ENCODE results near the gene POLR1C. TPM values are rescaled to one million over a fixed set of nuclear protein-coding genes. Genes with fewer than 3 reads are reported as not detected.

POLR1C gene
- total RNA-seq, 2 donors from 2014 or later: 46.9 to 61.5 TPM

- DNase-seq (ENCODE audit: low spot score) (no peak), ATAC-seq (no peak)
- Mint-ChIP-seq H3K4me1 (ENCODE audit: low read depth in 2 of 2) (peaks cover 50 to 55% of the 10 kb centered on the region in 2 donors), H3K36me3 (no peaks in the 10 kb centered on the region), H3K27ac (no peak overlapping the region), H3K9me3 (no peaks in the 10 kb centered on the region), H3K27me3 (no peaks in the 10 kb centered on the region), H3K4me3 (no peak overlapping the region)
These were observed 35.2 kb upstream of the POLR1C start for GRCh38 chr6:43481591-43482236.

GRCh38 chr6:43488667-43489276 is 28.1 kb upstream of the POLR1C start:
- Mint-ChIP-seq H3K4me1 (ENCODE audit: low read depth in 2 of 2) (peaks cover 16 to 17% of the 10 kb centered on the region in 2 donors), H3K27me3 (no peaks in the 10 kb centered on the region), H3K36me3 (no peaks in the 10 kb centered on the region), H3K9me3 (no peaks in the 10 kb centered on the region), H3K27ac (no peak overlapping the region), H3K4me3 (no peak overlapping the region)
- ATAC-seq: no peak
- DNase-seq (ENCODE audit: low spot score): no peak

- ATAC-seq (no peak), DNase-seq (ENCODE audit: low spot score) (no peak)
- Mint-ChIP-seq H3K4me1 (ENCODE audit: low read depth in 2 of 2) (peaks cover 17 to 21% of the 10 kb centered on the region in 2 donors), H3K4me3 (no peak overlapping the region), H3K27me3 (no peaks in the 10 kb centered on the region), H3K9me3 (no peaks in the 10 kb centered on the region), H3K27ac (no peak overlapping the region), H3K36me3 (no peaks in the 10 kb centered on the region)
These were observed 27.4 kb upstream of the POLR1C start for GRCh38 chr6:43489277-43490072.

DNA sequence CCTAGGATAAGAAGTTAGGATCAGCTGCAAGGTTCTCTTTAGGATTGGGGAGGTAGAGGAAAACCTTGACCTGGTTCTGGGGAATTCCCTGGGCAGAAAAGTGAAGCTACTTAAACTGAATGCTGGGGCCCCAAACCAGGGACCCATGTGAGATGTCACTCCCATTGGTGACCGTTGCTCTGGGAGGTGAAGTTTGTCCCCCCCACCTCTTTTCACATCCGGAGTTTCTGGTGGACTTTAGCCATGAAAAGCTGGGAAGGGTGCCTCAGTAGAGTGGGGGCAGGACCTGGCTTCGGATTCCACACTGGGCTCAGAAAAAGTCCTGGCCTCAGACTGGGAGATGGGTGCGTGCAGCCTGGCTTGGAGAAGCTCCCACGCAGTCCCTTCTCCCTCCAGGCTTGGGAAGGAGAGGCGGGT is 26.4 kb upstream of the POLR1C start:
- ATAC-seq (no peak), DNase-seq (ENCODE audit: low spot score) (no peak)
- Mint-ChIP-seq H3K36me3 (no peaks in the 10 kb centered on the region), H3K4me3 (no peak overlapping the region), H3K9me3 (no peaks in the 10 kb centered on the region), H3K27ac (no peak overlapping the region), H3K27me3 (no peaks in the 10 kb centered on the region), H3K4me1 (ENCODE audit: low read depth in 2 of 2) (peaks cover 18 to 26% of the 10 kb centered on the region in 2 donors)

- no peaks in the 10 kb centered on the region for H3K27me3 Mint-ChIP-seq
- peaks cover 22 to 29% of the 10 kb centered on the region in 2 donors for H3K4me1 Mint-ChIP-seq (ENCODE audit: low read depth in 2 of 2)
- no peak overlapping the region for H3K4me3 Mint-ChIP-seq
- DNase-seq (ENCODE audit: low spot score) (no peak), ATAC-seq (no peak)
- H3K9me3 Mint-ChIP-seq: no peaks in the 10 kb centered on the region
- H3K27ac Mint-ChIP-seq: peak overlapping the region in 1 of 2 donors; percentile 50
- no peaks in the 10 kb centered on the region for H3K36me3 Mint-ChIP-seq
These were observed 24.9 kb upstream of the POLR1C start for GRCh38 chr6:43491750-43492661.

GRCh38 chr6:43492673-43493072 is 24.2 kb upstream of the POLR1C start:
- DNase-seq (ENCODE audit: low spot score): no peak
- H3K4me1 Mint-ChIP-seq (ENCODE audit: low read depth in 2 of 2): peaks cover 22 to 29% of the 10 kb centered on the region in 2 donors
- no peak overlapping the region for H3K4me3 Mint-ChIP-seq
- no peaks in the 10 kb centered on the region for H3K9me3 Mint-ChIP-seq
- no peaks in the 10 kb centered on the region for H3K27me3 Mint-ChIP-seq
- no peaks in the 10 kb centered on the region for H3K36me3 Mint-ChIP-seq
- no peak for ATAC-seq
- H3K27ac Mint-ChIP-seq: peak overlapping the region in 1 of 2 donors; percentile 50

DNA sequence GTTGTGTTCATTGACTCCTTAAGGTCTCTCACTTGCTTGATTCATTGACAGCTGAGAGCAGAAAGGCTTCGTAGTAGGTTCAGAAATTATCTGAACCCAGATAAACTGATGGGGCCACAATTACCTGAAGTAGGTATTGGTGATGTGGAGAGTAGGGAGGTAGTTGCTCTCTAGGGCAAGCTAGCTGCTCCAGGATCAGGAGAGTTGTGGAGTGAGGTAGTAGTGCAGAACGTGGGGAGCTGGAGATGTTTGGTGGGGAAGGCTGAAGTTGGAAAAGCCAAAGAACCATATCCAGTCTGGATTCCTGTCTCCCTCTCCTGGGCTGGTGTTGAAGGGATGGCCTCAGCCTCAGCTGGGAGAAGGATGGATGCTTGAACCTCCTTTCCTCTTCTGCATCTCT is 23.7 kb upstream of the POLR1C start:
- Mint-ChIP-seq H3K4me3 (no peak overlapping the region), H3K27ac (no peak overlapping the region), H3K27me3 (no peaks in the 10 kb centered on the region), H3K4me1 (ENCODE audit: low read depth in 2 of 2) (peaks cover 22 to 29% of the 10 kb centered on the region in 2 donors), H3K9me3 (no peaks in the 10 kb centered on the region), H3K36me3 (no peaks in the 10 kb centered on the region)
- DNase-seq (ENCODE audit: low spot score) (no peak), ATAC-seq (no peak)

GRCh38 chr6:43493833-43494232 is 23.1 kb upstream of the POLR1C start:
- no peaks in the 10 kb centered on the region for H3K36me3 Mint-ChIP-seq
- DNase-seq (ENCODE audit: low spot score) (no peak), ATAC-seq (no peak)
- no peak overlapping the region for H3K27ac Mint-ChIP-seq
- H3K4me1 Mint-ChIP-seq (ENCODE audit: low read depth in 2 of 2): peaks cover 22 to 29% of the 10 kb centered on the region in 2 donors
- no peak overlapping the region for H3K4me3 Mint-ChIP-seq
- no peaks in the 10 kb centered on the region for H3K9me3 Mint-ChIP-seq
- no peaks in the 10 kb centered on the region for H3K27me3 Mint-ChIP-seq

DNA sequence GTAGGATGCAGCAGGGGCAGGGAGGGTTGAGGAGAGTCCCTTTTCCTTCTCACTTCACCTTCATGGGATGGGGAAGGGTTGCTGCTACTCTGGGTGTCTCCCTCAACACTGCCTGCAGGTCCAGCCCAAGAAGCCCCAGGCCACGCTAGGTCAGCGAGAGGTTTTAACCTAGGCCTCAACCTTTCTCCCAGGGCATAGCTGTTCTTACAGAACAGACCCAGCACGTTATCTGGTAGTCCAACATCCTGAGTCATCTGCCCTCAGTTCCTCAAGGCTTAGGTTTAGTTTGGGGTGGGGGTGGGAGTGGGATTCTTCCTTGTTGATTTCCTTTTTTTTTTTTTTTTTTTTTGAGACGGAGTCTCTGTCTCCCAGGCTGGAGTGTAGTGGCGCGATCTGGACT is 22.6 kb upstream of the POLR1C start:
- no peaks in the 10 kb centered on the region for H3K9me3 Mint-ChIP-seq
- no peaks in the 10 kb centered on the region for H3K36me3 Mint-ChIP-seq
- ATAC-seq (no peak), DNase-seq (ENCODE audit: low spot score) (no peak)
- H3K4me1 Mint-ChIP-seq (ENCODE audit: low read depth in 2 of 2): peaks cover 22 to 30% of the 10 kb centered on the region in 2 donors
- no peak overlapping the region for H3K4me3 Mint-ChIP-seq
- H3K27ac Mint-ChIP-seq: no peak overlapping the region
- H3K27me3 Mint-ChIP-seq: no peaks in the 10 kb centered on the region

GRCh38 chr6:43494766-43495165 is 22.1 kb upstream of the POLR1C start:
- ATAC-seq (no peak), DNase-seq (ENCODE audit: low spot score) (no peak)
- Mint-ChIP-seq H3K4me1 (ENCODE audit: low read depth in 2 of 2) (peaks cover 22 to 32% of the 10 kb centered on the region in 2 donors), H3K9me3 (no peaks in the 10 kb centered on the region), H3K4me3 (peak overlapping the region; percentile 66), H3K27ac (no peak overlapping the region), H3K36me3 (no peaks in the 10 kb centered on the region), H3K27me3 (no peaks in the 10 kb centered on the region)

DNA sequence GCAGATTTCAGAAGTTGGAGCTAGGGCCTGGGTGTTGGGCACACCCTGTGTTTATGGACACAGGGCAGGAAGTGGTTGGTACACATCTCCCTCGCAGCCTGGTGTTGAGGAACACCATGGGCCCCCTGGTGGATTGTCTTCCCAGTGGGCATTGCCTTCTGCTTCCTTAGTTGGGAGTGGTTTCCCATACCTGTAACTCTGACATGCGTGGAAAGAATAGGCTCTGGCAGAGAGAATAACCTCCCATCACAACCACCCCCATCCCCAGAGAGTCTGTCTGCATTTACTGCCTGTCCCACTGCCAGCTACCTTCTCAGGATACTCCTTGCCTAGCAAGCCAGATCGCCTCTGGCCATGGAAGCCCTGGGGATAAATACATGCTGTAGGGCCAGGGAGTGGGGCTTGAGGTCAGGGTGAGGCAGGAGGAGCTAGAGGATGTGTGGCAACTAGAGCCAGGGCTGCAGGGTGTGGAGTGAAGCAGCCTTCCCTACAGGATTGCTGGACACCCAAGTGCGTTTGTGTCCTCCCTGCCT is 21.4 kb upstream of the POLR1C start:
- Mint-ChIP-seq H3K27me3 (no peaks in the 10 kb centered on the region), H3K9me3 (no peaks in the 10 kb centered on the region), H3K4me1 (ENCODE audit: low read depth in 2 of 2) (peaks cover 22 to 27% of the 10 kb centered on the region in 2 donors), H3K27ac (no peak overlapping the region), H3K4me3 (peak overlapping the region; percentile 66), H3K36me3 (no peaks in the 10 kb centered on the region)
- DNase-seq (ENCODE audit: low spot score) (no peak), ATAC-seq (peak; percentile 39 to 63)

DNA sequence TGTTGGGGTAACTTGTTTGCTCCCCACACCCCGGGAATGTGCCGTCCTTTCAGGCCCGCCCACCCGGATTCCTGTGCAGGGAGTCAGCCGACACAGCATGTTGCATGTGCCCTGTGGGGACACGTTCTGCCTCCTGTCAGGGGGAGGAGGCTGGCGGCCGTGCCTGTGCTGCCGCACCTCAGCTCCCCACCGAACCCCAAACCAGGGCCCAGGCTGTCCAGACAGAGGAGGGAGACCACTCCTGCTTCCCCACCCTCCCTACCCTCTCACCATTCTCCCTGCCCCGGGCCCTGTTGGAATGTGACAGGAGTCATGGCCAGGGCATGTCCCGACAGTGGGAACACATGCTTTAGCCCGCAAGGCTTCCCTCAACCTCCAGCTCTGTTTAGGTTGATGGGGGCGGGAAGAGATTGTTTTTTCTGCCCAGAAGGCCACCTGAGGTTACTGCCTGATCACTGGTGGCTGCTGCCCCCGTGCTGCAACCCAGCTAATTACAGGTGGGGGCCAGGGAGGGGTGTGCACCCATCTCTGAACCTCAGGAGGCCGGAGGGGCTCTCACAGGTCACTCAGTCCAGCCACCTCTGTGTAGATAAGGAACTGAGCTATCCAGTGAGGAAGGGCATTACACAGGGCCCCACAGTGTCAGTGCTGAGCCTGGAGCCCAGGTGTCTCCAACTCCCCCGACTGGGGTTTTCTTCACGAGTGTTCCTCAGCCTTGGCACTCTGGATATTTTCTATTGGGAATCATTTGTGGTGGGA is 20.3 kb upstream of the POLR1C start:
- ATAC-seq (no peak), DNase-seq (ENCODE audit: low spot score) (no peak)
- Mint-ChIP-seq H3K9me3 (no peaks in the 10 kb centered on the region), H3K36me3 (no peaks in the 10 kb centered on the region), H3K27ac (no peak overlapping the region), H3K4me3 (no peak overlapping the region), H3K4me1 (ENCODE audit: low read depth in 2 of 2) (peaks cover 22 to 27% of the 10 kb centered on the region in 2 donors), H3K27me3 (no peaks in the 10 kb centered on the region)

GRCh38 chr6:43497129-43497396 is 19.8 kb upstream of the POLR1C start:
- no peak for DNase-seq (ENCODE audit: low spot score)
- peak overlapping the region in 1 of 2 donors; percentile 66 for H3K27ac Mint-ChIP-seq
- H3K27me3 Mint-ChIP-seq: no peaks in the 10 kb centered on the region
- no peaks in the 10 kb centered on the region for H3K9me3 Mint-ChIP-seq
- H3K36me3 Mint-ChIP-seq: no peaks in the 10 kb centered on the region
- H3K4me1 Mint-ChIP-seq (ENCODE audit: low read depth in 2 of 2): peaks cover 22 to 27% of the 10 kb centered on the region in 2 donors
- no peak for ATAC-seq
- H3K4me3 Mint-ChIP-seq: no peak overlapping the region
